ENCODE data around the gene NXPH2. TPM values are rescaled to one million over a fixed set of nuclear protein-coding genes. Genes with fewer than 3 reads are reported as not detected.

Gene NXPH2
- polyA plus RNA-seq, 1 of the 3 experiments (the other 2 are of a cell fraction): not detected

GRCh38 chr2:138780446-138780880 is 273 bp upstream of the NXPH2 start:
- Histone ChIP-seq H3K27me3 (ENCODE audit: insufficient read depth) (peaks cover 15% of the 10 kb centered on the region; the same call in 1 of the 2 replicates), H3F3A (replicated peaks; ENCODE audit: insufficient read depth) (no peaks in the 10 kb centered on the region), H3K79me2 (ENCODE audit: insufficient read depth) (no peaks in the 10 kb centered on the region), H3K27ac (ENCODE audit: low read depth in 2 of 2, low read length in 1 of 2) (no peak overlapping the region), H3K36me3 (replicated peaks in 1 of 2; ENCODE audit: control insufficient read depth in 1 of 2, insufficient read depth in 2 of 2, low read length in 1 of 2) (no peaks in the 10 kb centered on the region), H3K9ac (no peak overlapping the region), H3K4me1 (ENCODE audit: control insufficient read depth in 1 of 2, insufficient read depth in 2 of 2, low read depth in 1 of 2, low read length in 1 of 2) (peaks cover 0 to 8% of the 10 kb centered on the region in 2 experiments; a peak in 1 of 4 replicates), H3K4me3 (ENCODE audit: low read depth in 2 of 2, low read length in 1 of 2) (peak overlapping the region in 1 of 2 experiments; percentile 12; a peak in 1 of 4 replicates), H3K9me3 (no peaks in the 10 kb centered on the region), H3K9me2 (no peaks in the 10 kb centered on the region), H4K20me1 (ENCODE audit: insufficient read depth) (no peaks in the 10 kb centered on the region), H2AFZ (ENCODE audit: low read depth) (no peak overlapping the region), H3K4me2 (no peak overlapping the region)
- TF ChIP-seq RFX5 (IDR thresholded peaks at IDR 0.05; ENCODE audit: low read length): no peak
- no peak for TF ChIP-seq GATA2 (CRISPR knock-in tag; IDR thresholded peaks at IDR 0.05)
- TF ChIP-seq JUND (IDR thresholded peaks at IDR 0.05): no peak
- no peak for TF ChIP-seq EP300 (IDR thresholded peaks at IDR 0.05; ENCODE audit: borderline replicate concordance in 1 of 2, low read depth in 1 of 2, low read length in 1 of 2)
- TF ChIP-seq USF1 (IDR thresholded peaks at IDR 0.05; ENCODE audit: borderline replicate concordance, low read depth): no peak
- no peak for TF ChIP-seq NFIC (IDR thresholded peaks at IDR 0.05; ENCODE audit: borderline replicate concordance)
- TF ChIP-seq RAD21 (IDR thresholded peaks at IDR 0.05; ENCODE audit: low read length): no peak
- no peak for TF ChIP-seq FOXJ3 (CRISPR knock-in tag; IDR thresholded peaks at IDR 0.05)
- no peak for TF ChIP-seq GABPA (IDR thresholded peaks at IDR 0.05; ENCODE audit: low read depth)
- TF ChIP-seq NRF1 (IDR thresholded peaks at IDR 0.05; ENCODE audit: low read depth, low read length): no peak
- CTCF ChIA-PET: no interaction called here
- POLR2A ChIA-PET: no interaction called here
- DNase-seq: no peak
- 55% methylated on average over 4 of the region's 40 CpGs for WGBS (ENCODE audit: low lambda C conversion rate)

GRCh38 chr2:138779406-138779780 is 797 bp downstream of the NXPH2 start:
- Histone ChIP-seq H3K9me3 (no peaks in the 10 kb centered on the region), H3K27me3 (ENCODE audit: insufficient read depth) (peaks cover 15% of the 10 kb centered on the region; the same call in 1 of the 2 replicates), H3K4me2 (peak overlapping the region; percentile 47; the same call in 1 of the 2 replicates), H3K9me2 (no peaks in the 10 kb centered on the region), H3K4me3 (ENCODE audit: low read depth in 2 of 2, low read length in 1 of 2) (peak overlapping the region in 1 of 2 experiments; percentile 38; a peak in 3 of 4 replicates), H3K27ac (ENCODE audit: low read depth in 2 of 2, low read length in 1 of 2) (no peak overlapping the region), H3K9ac (no peak overlapping the region), H3F3A (replicated peaks; ENCODE audit: insufficient read depth) (no peaks in the 10 kb centered on the region), H3K4me1 (ENCODE audit: control insufficient read depth in 1 of 2, insufficient read depth in 2 of 2, low read depth in 1 of 2, low read length in 1 of 2) (peaks cover 0 to 8% of the 10 kb centered on the region in 2 experiments; a peak in 1 of 4 replicates), H3K36me3 (replicated peaks in 1 of 2; ENCODE audit: control insufficient read depth in 1 of 2, insufficient read depth in 2 of 2, low read length in 1 of 2) (no peaks in the 10 kb centered on the region), H2AFZ (ENCODE audit: low read depth) (no peak overlapping the region), H3K79me2 (ENCODE audit: insufficient read depth) (no peaks in the 10 kb centered on the region), H4K20me1 (ENCODE audit: insufficient read depth) (no peaks in the 10 kb centered on the region)
- ChIA-PET POLR2A (no interaction called here), CTCF (interaction anchor here (1.0 to 4.5 kb wide), 2 partner anchors 8 to 913 kb away, joined by 3 to 31 read pairs; no protein-coding TSS in a partner anchor)
- WGBS (ENCODE audit: low lambda C conversion rate): 34% methylated on average over 17 of the region's 20 CpGs
- peak; percentile 26 for DNase-seq
- TF ChIP-seq TAF1 (IDR thresholded peaks at IDR 0.05; ENCODE audit: borderline replicate concordance, low read depth, low read length): no peak
- TF ChIP-seq GABPA (IDR thresholded peaks at IDR 0.05; ENCODE audit: low read depth): no peak
- no peak for TF ChIP-seq RCOR1 (IDR thresholded peaks at IDR 0.05; ENCODE audit: low read length)
- TF ChIP-seq ELF1 (IDR thresholded peaks at IDR 0.05): no peak
- no peak for TF ChIP-seq RXRA (IDR thresholded peaks at IDR 0.05; ENCODE audit: borderline replicate concordance, low read depth)
- no peak for TF ChIP-seq JUND (IDR thresholded peaks at IDR 0.05)
